Measurements from ENCODE around the gene C19orf53. TPM values are rescaled to one million over a fixed set of nuclear protein-coding genes. Genes with fewer than 3 reads are reported as not detected.

The C19orf53 gene
- total RNA-seq, 1 donor from 2014 or later, result 95.6 TPM

DNA sequence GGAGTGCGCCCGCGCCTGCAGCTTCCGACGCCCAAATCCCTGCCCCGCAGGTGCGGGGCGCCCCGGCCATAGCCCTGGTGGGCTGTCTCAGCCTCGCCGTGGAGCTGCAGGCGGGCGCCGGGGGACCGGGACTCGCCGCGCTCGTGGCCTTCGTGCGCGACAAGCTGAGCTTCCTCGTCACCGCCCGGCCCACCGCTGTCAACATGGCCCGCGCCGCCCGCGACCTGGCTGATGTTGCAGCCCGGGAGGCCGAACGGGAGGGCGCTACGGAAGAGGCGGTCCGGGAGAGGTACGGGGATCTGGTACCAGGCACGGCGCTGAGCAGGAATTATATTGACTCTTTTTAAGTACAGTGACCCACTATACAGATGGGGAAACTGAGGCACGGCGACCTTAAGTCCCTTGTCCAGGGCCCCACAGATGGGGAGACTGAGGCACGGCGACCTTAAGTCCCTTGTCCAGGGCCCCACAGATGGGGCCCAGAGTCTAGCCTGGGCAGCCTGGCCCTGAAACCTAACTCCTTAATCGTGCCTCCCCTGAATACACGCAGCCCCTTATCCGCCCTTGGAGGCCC is 9.3 kb upstream of the C19orf53 start:
- peak overlapping the region; percentile 88 for H3K4me3 Mint-ChIP-seq
- H3F3A ChIP-seq (ENCODE audit: low read depth), result peaks cover 9% of the 10 kb centered on the region
- H3K36me3 Mint-ChIP-seq, result peaks cover 8% of the 10 kb centered on the region
- H3K4me1 Mint-ChIP-seq, result peaks cover 8% of the 10 kb centered on the region
- no peak overlapping the region for H2AFZ ChIP-seq (replicated peaks)
- peaks cover 14% of the 10 kb centered on the region for H3K27me3 ChIP-seq
- H4K20me1 ChIP-seq (ENCODE audit: low read depth), result peaks cover 7% of the 10 kb centered on the region
- H3K9me3 ChIP-seq (ENCODE audit: low read depth), result no peaks in the 10 kb centered on the region
- H3K9me3 Mint-ChIP-seq, result peaks cover 2% of the 10 kb centered on the region
- no peak overlapping the region for H3K27ac ChIP-seq
- no peaks in the 10 kb centered on the region for H3K79me2 ChIP-seq (ENCODE audit: low read depth)
- H3K4me1 ChIP-seq, result no peaks in the 10 kb centered on the region
- H3K27me3 Mint-ChIP-seq (ENCODE audit: insufficient read depth, low read depth), result peaks cover 5% of the 10 kb centered on the region
- no peaks in the 10 kb centered on the region for H3K36me3 ChIP-seq
- TF ChIP-seq EZH2 (IDR thresholded peaks at IDR 0.05), result no peak
- TF ChIP-seq, protein P1, sequence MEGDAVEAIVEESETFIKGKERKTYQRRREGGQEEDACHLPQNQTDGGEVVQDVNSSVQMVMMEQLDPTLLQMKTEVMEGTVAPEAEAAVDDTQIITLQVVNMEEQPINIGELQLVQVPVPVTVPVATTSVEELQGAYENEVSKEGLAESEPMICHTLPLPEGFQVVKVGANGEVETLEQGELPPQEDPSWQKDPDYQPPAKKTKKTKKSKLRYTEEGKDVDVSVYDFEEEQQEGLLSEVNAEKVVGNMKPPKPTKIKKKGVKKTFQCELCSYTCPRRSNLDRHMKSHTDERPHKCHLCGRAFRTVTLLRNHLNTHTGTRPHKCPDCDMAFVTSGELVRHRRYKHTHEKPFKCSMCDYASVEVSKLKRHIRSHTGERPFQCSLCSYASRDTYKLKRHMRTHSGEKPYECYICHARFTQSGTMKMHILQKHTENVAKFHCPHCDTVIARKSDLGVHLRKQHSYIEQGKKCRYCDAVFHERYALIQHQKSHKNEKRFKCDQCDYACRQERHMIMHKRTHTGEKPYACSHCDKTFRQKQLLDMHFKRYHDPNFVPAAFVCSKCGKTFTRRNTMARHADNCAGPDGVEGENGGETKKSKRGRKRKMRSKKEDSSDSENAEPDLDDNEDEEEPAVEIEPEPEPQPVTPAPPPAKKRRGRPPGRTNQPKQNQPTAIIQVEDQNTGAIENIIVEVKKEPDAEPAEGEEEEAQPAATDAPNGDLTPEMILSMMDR (IDR thresholded peaks at IDR 0.05), result no peak
- no peak for TF ChIP-seq EZH2phosphoT487 (IDR thresholded peaks at IDR 0.05)
- peak; percentile 46 for DNase-seq (ENCODE audit: low spot score)
- peak overlapping the region; percentile 79 for H3K4me2 ChIP-seq
- H3K4me3 ChIP-seq, result peak overlapping the region; percentile 58
- H3K9ac ChIP-seq, result no peak overlapping the region
- no peak overlapping the region for H3K27ac Mint-ChIP-seq

DNA sequence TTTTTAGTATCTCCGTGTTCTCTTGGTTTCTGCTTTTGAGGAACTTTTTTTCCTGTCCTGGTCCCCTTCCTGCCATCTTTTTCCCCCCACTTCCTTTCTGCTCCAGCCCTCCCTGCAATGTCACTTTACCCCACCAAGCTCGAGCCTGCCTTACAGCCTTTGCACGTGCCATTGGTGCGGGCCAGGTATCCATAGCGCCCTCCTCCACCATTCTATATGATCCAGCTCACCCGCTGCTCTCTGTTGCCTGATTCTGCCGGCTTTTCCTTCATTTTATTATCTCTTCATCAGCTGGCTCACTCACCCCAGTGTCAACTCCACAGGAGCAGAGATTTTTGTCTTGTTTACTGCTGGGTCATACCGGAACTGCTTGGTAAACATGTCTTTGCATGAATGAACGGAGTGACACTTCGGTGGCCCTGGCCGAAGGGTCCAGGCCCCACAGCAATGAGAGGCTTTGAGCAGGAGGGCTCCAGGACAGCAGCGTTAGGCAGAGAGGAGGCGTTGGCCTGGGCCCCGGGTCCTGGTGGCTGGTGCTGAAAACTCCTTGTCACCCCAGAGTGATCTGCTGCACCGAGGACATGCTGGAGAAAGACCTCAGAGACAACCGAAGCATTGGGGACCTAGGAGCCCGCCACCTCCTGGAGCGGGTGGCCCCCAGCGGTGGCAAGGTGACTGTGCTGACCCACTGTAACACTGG is 8.7 kb upstream of the C19orf53 start:
- no peak for DNase-seq (ENCODE audit: low spot score)
- Histone ChIP-seq H3K9ac (no peak overlapping the region), H3K27ac (no peak overlapping the region), H3K9me3 (ENCODE audit: low read depth) (no peaks in the 10 kb centered on the region), H3K36me3 (no peaks in the 10 kb centered on the region), H3K4me3 (peak overlapping the region; percentile 58), H3K4me2 (peak overlapping the region; percentile 79), H2AFZ (replicated peaks) (no peak overlapping the region), H3K79me2 (ENCODE audit: low read depth) (no peaks in the 10 kb centered on the region), H3K27me3 (peaks cover 14% of the 10 kb centered on the region), H3F3A (ENCODE audit: low read depth) (peaks cover 9% of the 10 kb centered on the region), H4K20me1 (ENCODE audit: low read depth) (peaks cover 7% of the 10 kb centered on the region), H3K4me1 (no peaks in the 10 kb centered on the region)
- peaks cover 5% of the 10 kb centered on the region for H3K27me3 Mint-ChIP-seq (ENCODE audit: insufficient read depth, low read depth)
- TF ChIP-seq, protein P1 (IDR thresholded peaks at IDR 0.05), result no peak
- no peak for TF ChIP-seq EZH2 (IDR thresholded peaks at IDR 0.05)
- no peak for TF ChIP-seq EZH2phosphoT487 (IDR thresholded peaks at IDR 0.05)
- peaks cover 8% of the 10 kb centered on the region for H3K36me3 Mint-ChIP-seq
- peaks cover 8% of the 10 kb centered on the region for H3K4me1 Mint-ChIP-seq
- no peak overlapping the region for H3K27ac Mint-ChIP-seq
- peak overlapping the region; percentile 88 for H3K4me3 Mint-ChIP-seq
- H3K9me3 Mint-ChIP-seq, result peaks cover 2% of the 10 kb centered on the region

DNA sequence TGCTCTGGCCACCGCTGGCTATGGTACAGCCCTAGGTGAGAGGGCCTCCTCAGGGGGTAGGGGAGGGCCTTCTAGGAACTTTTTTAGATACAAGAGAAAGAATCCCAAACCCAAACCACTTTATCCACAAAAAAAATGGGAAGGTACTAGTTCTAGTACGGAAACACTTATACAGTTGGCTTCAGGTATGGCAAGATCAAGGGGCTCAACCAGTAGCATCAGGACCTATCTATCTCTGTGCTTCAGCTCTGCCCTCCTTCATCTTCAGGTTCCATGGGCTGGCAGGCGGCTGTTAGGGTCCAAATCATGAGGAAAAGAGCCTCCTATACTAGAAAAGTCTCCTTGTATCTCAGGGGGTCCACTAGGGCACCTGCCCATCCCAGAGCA is 8.2 kb upstream of the C19orf53 start:
- Histone ChIP-seq H3K4me1 (no peaks in the 10 kb centered on the region), H3K4me3 (no peak overlapping the region), H3K27ac (no peak overlapping the region), H3K4me2 (no peak overlapping the region), H3K9ac (no peak overlapping the region), H3K27me3 (peaks cover 14% of the 10 kb centered on the region), H3K9me3 (ENCODE audit: low read depth) (no peaks in the 10 kb centered on the region), H4K20me1 (ENCODE audit: low read depth) (peaks cover 7% of the 10 kb centered on the region), H2AFZ (replicated peaks) (no peak overlapping the region), H3F3A (ENCODE audit: low read depth) (peaks cover 9% of the 10 kb centered on the region), H3K36me3 (no peaks in the 10 kb centered on the region), H3K79me2 (ENCODE audit: low read depth) (no peaks in the 10 kb centered on the region)
- TF ChIP-seq EZH2phosphoT487 (IDR thresholded peaks at IDR 0.05) (no peak), EZH2 (IDR thresholded peaks at IDR 0.05) (no peak)
- TF ChIP-seq, protein P1 (IDR thresholded peaks at IDR 0.05), result no peak
- Mint-ChIP-seq H3K4me1 (peaks cover 8% of the 10 kb centered on the region), H3K27ac (no peak overlapping the region), H3K27me3 (ENCODE audit: insufficient read depth, low read depth) (peaks cover 5% of the 10 kb centered on the region), H3K4me3 (peak overlapping the region; percentile 50), H3K9me3 (peaks cover 2% of the 10 kb centered on the region), H3K36me3 (peaks cover 8% of the 10 kb centered on the region)
- DNase-seq (ENCODE audit: low spot score), result no peak
